ENCODE measurements around the gene DDX3X.
A peak's percentile ranks its signal among the peaks of the same experiment; 100 is the strongest.
"Not testable (repeated sequence)": the region's sequence is repeated elsewhere in the genome, so short reads cannot be mapped to it uniquely, and the experiment has no call there.

Gene DDX3X

DNA sequence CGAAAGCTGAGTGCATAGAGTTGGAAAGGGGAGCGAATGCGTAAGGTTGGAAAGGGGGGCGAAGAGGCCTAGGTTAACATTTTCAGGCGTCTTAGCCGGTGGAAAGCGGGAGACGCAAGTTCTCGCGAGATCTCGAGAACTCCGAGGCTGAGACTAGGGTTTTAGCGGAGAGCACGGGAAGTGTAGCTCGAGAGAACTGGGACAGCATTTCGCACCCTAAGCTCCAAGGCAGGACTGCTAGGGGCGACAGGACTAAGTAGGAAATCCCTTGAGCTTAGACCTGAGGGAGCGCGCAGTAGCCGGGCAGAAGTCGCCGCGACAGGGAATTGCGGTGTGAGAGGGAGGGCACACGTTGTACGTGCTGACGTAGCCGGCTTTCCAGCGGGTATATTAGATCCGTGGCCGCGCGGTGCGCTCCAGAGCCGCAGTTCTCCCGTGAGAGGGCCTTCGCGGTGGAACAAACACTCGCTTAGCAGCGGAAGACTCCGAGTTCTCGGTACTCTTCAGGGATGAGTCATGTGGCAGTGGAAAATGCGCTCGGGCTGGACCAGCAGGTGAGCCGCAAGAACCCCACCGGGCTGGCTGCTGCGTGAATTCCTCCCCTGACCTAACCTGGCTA is at the start of gene DDX3X:
Gene DDX3X (plus strand): TSS at position 419 of the 619 bp plus-strand sequence. CDS start 91 bp downstream, at position 510.
- peak; percentile 70 for DNase-seq (ENCODE audit: low read depth)

DNA sequence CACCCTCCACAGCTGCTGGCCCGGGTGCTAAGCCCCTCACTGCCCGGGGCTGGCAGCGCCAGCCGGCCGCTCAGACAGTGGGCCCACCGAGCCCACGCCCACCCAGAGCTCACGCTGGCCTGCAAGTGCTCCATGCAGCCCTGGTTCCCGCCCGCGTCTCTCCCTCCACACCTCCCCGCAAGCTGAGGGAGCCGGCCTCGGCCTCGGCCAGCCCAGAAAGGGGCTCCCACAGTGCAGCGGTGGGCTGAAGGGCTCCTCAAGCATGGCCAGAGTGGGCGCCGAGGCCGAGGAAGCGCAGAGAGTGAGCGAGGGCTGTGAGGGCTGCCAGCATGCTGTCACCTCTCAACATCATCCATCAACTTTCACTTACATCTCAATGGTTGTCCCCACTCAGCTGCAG is 48.0 kb upstream of the DDX3X start:
- not testable (repeated sequence) for DNase-seq (ENCODE audit: low read depth)

DNA sequence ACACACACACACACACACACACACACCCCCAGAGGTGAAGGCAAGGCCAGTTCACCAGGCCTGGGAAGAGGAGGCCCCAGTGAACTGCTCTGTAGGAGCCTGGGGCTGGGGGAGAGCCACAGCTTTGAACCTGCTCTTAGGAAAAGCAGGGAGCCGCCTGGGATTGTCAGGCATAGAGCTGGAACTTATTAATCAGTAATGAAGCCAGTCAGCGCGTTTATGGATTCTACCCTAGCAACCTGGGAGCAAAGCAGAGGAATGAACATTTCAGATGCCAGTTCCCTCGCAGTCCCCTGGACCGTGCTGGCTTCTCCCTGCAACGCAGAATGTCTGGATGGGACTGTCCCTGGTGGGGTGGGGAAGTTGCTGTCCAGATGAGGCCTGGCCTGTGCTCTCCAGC is 45.3 kb upstream of the DDX3X start:
- DNase-seq (ENCODE audit: low read depth) = no peak

DNA sequence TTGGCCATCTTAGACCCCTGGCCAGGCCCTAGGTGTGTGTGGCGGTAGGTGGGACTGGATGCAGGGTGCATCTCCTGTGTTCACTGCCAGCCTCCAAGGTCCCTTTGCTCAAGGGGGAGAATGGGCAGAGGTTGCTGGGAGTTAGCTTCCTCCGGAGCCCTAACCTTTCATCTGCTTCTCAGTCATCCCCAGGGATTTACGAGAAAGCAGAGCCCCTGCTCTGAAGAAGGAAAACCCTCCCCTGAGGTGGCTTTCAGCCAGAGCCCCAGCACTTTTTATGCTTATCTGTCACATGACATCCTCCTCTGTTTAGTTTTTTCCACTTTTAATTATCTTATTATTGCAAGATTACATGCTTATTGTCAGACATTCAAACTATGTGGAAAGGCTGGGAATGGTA is 44.9 kb upstream of the DDX3X start:
- DNase-seq (ENCODE audit: low read depth) = no peak

DNA sequence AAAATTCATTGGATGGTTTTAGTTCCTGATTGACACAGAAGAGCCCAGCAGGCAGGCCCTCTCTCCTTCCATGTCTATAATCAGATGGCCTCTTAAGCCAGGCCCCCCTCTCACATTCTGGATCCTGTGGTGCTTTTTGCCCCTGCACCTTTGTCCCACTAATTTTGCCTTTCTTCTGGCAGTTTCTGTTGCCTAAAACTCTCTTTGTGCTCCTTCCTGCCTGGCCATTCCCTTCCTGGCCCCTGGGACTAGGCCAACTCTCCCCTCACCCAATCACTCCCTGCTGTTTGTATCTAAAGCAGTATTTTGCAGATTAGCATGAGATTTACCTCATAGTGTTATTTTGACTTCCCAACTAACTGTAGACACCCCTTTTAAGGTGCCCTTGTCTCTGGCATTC is 42.7 kb upstream of the DDX3X start:
- no peak for DNase-seq (ENCODE audit: low read depth)

DNA sequence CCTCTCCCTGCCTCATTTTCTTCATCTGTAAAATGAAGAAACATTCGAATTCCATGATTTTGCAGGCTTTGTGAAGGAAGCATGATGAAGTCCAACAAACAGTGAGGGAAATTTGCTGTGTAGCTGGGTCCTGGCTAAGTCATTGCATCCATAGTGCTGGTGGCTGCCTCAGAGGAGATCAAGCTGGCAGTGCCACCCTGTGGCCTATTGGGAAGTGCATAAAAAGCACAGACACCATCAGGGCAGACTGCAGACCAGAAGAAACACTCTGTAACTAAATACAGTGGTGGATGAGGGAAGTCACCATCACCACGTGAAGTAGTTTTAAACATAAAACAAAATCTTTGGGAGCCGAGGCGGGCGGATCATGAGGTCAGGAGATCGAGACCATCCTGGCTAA is 40.7 kb upstream of the DDX3X start:
- DNase-seq (ENCODE audit: low read depth) = no peak

DNA sequence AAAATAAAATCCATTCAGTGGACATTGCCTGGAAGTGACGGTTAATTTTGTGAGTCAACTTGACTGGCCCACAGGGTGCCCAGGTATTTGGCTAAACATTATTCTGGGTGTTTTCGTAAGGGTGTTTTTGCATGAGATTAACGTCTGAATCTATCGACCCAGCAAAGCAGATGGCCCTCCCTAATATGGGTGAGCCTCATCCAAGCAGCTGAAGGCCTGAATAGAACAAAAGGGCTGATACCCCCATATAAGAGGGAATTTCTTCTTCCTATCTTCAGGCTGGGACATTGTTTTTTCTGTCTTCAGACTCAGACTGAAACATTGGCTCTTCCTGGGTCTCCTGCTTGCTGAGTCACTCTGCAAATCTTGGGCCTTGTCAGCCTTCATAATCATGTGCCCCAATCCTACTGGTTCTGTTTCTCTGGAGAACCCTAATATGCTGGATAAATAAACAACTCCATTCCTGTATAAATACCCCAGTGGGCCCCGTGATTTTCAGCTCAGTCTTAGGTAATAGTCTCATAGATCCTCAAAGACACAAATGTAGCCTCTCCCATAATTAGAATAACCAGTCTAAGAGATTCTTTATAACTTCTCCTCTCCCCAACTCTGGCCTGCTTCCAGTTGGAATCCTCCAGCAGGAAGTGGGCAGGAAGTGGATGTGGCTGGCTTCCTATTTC is 33.1 kb upstream of the DDX3X start:
- no peak for DNase-seq (ENCODE audit: low read depth)

DNA sequence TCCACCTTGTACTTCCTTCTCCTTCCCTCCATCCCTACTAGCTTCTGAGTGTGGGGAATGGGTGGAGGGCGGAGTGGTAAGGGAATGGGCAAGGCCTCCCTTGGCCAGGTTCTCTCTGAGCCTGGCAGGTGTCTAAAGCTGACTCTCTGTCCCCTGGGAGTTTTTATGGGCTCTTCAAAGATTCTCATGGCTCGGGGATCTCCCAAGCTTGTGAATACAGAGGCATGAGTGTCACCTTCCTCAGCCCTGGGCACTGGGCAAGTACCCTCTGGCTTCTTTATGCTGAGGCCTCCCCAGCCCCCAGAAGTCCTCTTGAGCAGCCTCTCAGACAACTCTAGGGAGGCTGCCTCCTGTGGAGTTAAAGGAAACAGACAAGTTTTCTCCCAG is 32.5 kb upstream of the DDX3X start:
- DNase-seq (ENCODE audit: low read depth) = no peak

DNA sequence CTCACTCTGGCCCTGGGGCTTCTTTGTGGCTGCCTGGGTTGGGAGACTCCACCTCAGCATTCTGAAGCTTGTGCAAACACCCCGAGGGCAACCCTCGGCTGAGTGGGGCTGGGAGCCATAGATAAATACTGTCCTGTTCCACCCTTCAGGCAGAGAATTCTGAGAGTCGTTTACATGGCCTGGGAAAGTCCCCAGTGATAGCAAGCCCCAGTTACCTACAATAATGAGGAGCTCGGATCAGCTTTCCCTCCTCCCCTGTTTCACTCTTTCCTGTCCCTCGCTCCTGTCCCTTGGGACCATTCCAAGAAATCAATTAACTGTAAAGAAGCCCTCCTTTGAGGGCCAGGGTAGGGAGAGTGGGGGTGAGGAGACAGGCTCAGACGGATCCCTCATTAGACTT is 31.6 kb upstream of the DDX3X start:
- DNase-seq (ENCODE audit: low read depth) = no peak

DNA sequence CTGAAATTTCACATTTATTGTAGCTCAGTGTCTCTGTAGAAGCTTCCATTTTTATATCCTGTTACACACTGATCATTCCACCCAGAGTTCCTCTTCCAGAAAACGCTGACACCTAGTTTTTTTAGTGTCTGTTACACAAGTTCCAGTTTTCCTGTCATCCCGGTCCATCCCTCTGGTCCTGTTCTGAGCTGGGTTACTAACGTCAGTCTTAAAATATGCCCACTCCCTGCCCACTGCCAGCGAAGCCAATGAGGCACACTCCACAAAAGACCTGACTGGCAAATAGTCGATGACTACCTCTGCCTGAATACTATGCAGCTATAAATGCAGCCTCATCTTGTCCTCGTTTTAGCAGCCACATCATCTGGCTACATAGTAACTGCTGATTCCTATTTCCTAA is 30.9 kb upstream of the DDX3X start:
- no peak for DNase-seq (ENCODE audit: low read depth)

DNA sequence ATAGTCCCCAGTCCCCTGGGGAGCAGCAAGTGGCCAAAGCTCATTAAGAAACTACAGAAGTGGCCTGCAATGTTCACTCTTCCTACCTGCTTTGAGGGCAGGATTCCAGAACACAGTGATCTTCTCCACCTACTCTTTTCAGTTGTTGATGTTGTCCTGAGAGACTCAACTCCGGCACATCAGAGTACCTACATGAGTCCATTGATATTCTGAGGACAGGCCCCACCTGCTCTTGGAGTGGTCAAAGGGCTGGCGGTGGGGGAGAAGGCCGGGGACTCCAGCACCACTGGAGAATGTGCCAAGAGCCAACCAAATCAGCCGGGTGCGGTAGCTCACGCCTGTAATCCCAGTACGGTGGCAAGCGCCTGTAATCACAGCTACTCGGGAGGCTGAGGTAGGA is 29.8 kb upstream of the DDX3X start:
- DNase-seq (ENCODE audit: low read depth) = no peak

DNA sequence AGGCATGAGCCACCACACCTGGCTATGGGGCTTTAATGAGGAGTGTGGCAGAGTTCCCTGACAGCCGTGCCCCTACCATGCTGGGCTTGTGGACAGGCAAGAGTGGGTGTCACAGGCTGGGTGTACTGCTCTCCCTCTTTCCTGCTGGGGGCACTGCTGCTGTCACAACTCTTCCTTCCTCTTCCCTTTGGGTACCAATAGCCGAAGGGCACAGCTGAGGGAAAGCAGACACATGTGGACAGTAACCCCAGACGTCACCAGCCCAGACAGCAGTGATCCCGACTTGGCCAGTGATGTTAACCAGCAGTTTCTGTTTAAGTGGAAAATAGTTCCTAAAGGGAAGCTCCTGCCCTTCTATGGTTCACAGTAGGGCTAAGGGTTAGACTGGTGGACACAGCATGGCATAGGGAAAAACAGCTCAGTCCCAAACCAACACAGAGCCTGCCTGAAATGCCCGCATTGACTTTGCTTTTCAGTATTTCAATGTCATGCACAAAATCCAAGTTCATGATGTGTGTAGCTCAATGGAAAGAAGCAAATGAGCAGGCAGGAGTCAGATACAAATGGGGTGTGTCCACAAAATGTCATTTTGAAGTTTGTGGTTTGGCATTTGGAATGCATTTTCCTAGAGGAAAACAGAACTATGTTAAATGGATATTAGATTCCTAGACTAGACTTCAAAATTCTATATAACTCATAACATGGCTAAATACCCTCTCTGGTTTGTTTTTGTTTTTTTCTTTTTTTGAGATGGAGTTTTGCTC is 24.9 kb upstream of the DDX3X start:
- DNase-seq (ENCODE audit: low read depth) = no peak

DNA sequence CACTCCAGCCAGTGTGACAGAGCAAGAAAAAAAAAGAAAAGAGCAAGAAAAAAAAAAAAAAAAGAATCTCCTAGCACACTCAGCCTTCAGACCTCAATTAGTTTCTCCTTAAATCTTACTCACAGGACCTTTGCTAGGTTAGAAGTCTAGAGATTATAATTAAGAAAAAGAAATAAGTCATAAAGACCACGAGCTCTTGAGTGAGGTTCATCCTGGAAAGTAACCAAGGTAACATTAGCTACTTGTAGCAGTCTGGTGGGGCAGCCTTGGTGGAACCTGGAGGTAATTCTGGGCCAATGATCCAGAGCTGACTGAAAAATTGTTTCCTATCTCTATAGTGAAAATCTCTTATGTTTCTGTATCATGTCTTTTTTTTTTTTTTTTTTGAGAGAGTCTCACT is 21.2 kb upstream of the DDX3X start:
- DNase-seq (ENCODE audit: low read depth) = no peak

DNA sequence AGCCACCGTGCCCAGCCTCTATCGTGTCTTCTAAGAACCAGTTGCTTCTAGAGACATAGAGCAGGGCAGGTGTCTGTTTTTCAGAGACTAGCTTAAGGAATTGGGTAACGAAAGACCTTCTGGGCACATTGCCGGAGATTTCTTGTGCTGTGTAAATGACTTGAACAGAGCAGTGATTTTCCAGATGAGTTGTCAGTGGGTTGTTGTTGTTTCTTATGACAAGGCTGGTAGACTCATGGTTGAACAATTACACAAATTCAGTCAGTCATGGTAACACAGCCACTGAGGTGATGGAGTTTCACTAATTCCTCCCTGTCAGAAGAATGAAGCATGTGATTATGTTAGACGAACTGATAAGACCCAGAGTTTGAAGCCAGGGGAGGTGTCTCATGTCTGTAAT is 20.5 kb upstream of the DDX3X start:
- DNase-seq (ENCODE audit: low read depth) = no peak

DNA sequence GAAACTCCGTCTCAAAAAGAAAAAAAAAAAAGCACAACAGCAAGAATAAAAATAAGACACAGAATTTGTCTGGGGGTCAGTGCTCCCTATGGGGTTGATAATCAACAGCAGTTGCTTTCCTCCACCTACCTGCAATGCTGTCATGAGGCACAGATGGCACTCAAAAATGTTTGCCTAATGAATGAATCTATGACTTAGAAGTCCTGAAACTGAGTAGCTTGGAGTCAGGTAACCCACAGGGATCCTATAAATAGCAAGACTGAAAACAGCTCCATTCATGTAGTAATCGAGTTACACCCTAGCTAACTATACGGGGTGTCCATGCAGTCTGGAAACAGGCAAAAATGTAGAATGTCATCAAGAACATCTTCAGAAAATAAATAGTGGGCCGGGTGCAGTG is 19.8 kb upstream of the DDX3X start:
- DNase-seq (ENCODE audit: low read depth) = no peak

DNA sequence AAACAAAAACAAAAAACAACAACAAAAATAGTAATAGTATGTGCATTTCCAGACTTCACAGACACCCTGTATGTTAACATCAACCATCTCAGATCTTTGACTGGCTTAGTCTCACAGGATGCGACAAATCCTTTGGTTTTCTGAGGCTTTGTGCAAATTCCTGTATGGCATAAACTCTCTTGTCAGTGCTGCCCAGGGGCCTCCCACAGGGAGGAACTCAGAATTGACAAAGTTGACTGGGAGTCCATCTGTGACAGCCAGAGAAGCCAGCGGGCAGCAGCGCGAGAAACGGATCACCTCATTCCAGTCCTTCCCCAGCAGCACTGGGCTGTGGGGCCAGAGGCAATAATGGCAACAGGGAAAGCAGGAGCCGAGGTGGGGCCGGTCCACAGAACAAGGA is 19.1 kb upstream of the DDX3X start:
- DNase-seq (ENCODE audit: low read depth) = no peak

DNA sequence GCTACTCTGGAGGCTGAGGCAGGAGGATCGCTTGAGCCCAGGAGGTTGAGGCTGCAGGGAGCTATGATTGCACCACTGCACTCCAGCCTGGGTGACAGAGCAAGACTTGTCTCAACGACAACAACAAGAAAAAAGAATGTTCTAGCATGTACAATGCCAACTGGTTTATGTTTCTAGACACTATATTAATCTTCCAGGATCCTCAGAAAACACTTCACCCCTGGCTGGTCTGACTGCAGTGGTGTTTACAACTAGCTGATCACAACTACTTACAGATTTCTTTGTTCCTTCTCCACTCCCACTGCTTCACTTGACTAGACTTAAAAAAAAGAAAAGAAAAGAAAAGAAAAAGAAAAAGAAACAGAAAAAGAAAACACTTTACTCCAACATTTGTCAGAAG is 17.7 kb upstream of the DDX3X start:
- DNase-seq (ENCODE audit: low read depth) = not testable (repeated sequence)

DNA sequence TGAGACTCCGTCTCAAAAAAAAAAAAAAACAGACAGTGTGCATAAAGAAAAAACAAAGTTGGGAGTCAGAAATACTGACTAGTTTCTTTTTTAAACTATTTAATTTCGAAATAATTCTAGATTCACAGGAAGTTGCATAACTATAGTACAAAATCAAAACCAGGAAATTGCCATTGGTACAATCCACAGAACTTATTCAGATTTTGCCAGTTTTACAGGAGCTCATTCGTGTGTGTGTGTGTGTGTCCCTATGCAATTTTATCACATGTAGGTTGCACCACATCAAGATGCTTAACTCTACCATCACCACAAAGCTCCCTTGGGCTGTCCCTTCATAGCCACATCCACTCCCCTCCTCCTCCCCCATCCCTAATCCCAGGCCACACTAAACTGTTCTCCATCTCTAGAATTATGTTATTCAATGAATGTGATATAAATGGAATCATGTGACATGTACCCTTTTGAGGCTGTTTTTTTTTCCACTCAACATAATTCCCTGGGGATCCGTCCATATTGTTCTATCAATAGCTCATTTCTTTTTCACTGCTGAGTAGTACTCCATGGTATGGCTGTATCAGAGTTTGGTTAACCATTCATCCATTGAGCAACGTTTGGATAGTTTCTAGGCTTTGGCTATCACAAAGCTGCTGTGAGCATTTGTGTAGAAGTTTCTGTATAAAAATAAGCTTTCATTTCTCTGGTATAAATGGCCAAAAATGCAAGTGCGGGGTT is 16.3 kb upstream of the DDX3X start:
- DNase-seq (ENCODE audit: low read depth) = no peak

DNA sequence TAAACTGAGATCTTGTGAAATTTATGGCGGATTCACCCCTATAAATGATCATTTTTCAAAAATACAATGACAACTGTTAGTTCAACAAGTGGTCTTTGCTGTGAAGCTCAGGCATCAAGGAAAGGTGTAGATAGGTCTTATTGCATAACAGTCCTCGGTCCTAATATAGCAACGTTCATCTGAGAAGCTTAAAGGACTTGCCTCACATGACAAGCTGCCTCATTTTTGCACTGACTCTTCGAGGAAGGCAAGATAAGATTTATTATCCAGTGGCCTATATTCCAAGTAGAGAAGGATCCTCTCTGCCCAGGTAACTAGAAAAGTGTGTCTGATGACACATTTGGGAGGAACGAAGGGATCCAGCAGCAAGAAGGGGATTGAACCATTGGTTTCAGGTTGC is 13.6 kb upstream of the DDX3X start:
- DNase-seq (ENCODE audit: low read depth) = no peak

DNA sequence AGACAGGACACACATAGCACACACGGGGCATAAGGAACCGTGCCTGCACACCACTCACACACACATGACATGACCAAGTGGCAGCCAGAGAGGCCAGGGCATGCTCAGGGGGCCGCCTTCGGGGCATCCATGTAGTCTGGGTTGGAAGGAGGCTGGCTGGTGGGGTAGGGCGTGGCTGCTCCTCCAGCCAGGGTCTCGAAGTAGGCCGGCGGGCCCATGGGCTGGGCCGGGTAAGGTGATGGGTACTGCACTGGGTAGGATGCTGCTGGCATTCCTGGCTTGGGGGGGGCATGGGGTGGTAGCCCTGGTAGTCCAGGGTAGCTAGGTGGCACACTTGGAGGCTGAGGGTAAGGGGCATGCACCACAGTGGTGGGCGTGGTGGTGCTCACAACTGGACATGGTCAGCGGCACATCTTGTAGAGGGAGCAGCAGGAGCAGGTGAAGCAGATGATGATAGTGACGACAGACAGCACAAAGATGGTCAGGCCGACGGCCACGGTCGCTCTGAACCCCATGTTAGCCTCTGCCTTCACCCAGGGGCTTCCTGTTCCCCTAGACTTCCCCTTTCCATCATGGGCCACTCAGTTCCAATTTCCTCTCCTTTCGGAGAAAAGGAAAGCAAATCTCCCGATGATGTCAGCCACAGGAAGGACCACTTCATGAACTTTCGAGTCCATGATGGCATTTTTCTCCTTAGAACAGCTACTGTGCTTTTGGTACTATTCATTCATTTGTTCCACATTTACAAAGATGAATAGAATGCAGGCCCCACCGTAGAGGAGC is 10.9 kb upstream of the DDX3X start:
- no peak for DNase-seq (ENCODE audit: low read depth)

DNA sequence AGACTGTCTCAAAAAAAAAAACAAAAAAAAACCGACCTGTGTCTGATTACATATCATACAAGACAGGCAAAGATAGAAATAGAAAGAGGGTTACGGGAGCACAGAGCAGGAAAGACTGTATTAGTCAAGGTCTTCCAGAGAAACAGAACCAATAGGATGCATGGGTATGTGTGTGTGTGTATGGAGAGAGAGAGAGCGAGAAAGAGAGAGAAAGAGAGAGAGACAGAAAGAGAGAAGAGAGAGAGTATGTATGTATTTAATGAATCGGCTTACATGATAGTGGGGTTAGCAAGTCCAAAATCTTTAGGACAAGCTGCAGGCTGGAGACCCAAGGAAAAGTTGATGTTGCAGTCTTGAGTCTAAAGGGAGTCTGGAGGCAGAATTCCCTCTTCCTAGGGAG is 7.5 kb upstream of the DDX3X start:
- no peak for DNase-seq (ENCODE audit: low read depth)

DNA sequence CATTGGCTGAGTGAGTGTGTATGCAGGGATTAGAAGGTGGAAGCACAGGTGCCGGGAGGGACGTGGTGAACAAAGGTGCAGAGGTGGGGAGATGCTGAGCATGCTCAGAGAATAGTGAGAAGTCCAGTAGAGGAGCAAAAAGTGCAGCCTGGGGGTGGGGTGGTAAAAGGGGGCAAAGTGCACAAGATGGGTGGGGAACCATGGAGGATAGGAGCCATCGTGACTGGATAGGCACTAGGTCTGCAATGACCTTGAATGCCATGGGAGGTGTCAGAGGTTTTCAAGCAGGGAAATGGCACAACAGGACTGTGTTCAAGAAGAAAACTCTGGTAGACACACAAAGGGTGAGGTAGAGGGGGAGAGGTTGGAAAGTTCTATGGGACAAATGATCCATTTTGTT is 6.6 kb upstream of the DDX3X start:
- no peak for DNase-seq (ENCODE audit: low read depth)
